Activated naive CD4-positive, alpha-beta T cell (primary cell): ENCODE data around the gene ITGA3.

Source experiments
- DNase-seq, 4 experiments: peaks; one replicate each; lab custom pipeline; 2025; lab: John Stamatoyannopoulos, UW

Gene ITGA3

GRCh38 chr17:50110591-50111349 is 54.9 kb downstream of the ITGA3 start:
- no peak for DNase-seq

DNA sequence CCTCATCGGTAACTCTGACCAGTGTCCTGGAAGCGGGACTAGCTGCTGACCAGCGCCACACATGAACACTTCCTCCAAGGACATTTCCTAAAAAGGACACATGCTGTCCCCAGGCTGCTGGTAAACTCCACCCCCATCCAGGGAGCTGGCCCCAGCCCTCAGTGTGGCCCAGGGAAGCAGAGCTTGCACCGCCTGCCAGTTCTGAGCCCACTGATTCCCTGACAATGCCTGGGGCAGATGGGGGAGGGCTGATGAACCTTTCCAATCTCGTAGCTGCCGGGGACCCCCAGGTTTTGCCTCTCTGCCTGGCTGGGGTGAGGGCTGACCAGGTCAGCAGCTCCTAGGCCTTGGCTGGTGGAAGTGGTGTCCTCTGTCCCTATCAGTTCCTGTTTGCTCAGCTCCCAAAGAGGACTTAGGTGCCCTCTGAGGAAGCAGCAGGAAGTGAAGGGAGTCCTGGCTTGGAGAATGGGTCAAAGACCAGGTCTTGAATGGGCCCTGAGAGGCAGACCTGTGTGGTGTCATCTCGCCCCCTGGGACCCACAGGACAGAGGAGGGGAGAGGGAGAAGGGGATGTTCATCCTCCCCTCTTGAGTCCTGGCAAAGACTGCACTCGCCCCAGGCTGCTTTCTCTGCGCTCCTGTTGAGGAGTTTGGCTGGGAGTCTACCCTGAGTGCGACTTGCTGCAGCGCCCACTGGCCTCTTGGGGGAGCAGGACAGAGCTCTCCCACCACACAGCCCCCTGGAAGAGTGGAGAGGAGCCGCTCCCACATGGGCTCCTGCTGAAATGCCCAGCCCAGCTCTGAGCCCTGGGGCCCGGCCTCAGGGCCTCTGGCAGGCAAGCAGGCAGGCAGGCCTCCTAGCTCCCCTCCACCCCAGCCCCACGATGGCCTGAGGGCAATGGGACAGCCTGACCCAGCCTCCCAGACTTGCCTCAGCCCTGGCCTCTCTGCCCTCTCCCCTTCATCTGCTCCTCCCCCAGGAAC is 56.1 kb downstream of the ITGA3 start:
- no peak for DNase-seq

GRCh38 chr17:50112694-50113093 is 56.8 kb downstream of the ITGA3 start:
- DNase-seq = no peak

- no peak for DNase-seq
Observed at GRCh38 chr17:50113624-50114320, 57.9 kb downstream of the ITGA3 start.

DNA sequence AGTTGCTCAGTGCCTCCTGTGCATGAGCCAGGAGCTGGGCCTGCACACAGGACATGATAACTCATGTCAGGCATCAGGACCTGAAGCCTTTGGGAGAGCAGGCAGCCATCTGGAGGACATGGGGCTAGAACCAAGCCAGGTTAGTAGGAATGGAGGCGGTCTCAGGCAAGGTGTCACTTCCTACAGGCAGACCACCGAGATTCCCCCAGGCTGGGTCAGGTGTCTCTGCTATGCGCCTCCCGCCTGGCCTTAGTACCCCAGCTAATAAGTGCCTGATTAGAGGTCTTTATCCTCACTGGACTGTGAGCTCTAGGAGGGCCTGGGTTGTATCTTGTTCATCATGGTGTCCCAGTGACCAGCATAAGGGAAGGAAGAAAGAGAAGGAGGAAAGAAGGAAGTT is 58.5 kb downstream of the ITGA3 start:
- DNase-seq = no peak

GRCh38 chr17:50114849-50115357 is 59.0 kb downstream of the ITGA3 start:
- no peak for DNase-seq

DNA sequence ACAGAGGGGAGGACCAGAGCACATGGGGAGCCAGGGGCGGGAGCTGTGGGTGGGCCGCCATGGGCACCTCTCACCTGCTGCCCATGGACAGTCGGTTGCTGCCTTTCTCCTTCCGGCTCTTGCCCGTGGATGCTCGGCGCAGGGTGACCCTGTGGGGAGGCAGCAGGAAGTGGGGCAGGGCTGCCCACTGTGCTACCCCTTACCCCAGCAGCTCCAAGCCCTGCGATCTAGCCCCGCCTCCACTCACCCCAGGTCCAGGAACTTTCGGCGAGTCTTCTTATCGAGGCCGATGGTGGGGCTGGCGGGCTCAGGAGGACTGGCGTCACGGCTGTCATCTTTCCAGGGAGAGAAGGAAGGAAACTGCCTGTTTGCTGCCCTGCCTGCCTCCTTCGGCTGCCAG is 59.8 kb downstream of the ITGA3 start:
- no peak for DNase-seq

DNA sequence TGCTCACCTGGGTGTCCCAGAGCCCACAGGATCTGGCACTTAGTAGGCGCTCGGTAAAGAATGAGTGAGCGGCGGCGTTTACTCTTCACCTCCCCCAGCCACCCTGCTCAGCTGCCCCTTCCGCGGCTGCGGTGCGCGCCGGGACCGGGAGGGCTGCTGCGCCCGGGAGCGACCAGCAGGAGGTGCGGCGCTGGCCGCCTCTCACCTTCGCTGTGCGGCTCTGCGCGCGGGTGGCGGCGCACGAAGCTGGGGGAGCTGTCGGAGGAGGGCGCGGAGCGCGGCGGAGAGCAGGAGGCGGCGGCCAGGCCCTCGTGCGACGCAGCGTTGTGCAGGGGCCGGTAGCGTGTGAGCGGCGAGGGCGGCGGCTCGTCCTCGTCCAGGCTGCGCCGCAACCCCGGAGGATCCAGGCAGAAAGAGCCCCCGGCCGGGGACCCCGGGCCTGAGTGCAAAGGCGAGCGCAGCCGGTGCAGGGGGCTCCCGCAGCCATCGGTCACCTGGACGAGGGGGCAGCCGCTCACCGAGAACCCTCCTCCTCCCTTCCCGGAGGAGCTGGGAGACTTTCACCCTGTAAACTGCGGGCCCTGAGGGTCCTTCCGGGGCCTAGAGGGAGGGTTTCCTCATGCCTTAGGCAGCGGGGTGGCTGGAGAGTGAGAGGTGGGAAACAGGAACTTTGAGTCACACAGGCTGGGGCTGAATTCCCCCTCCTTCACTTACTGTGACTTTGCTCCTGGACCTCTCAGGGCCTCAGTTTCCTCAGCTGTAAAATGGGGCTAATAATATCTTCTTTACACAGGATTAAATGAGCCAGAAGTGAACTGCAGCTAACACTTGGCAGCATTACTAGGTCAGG is 61.5 kb downstream of the ITGA3 start:
- DNase-seq = peak in 3 of 4 experiments; percentile 21 to 61 (median 32)

DNA sequence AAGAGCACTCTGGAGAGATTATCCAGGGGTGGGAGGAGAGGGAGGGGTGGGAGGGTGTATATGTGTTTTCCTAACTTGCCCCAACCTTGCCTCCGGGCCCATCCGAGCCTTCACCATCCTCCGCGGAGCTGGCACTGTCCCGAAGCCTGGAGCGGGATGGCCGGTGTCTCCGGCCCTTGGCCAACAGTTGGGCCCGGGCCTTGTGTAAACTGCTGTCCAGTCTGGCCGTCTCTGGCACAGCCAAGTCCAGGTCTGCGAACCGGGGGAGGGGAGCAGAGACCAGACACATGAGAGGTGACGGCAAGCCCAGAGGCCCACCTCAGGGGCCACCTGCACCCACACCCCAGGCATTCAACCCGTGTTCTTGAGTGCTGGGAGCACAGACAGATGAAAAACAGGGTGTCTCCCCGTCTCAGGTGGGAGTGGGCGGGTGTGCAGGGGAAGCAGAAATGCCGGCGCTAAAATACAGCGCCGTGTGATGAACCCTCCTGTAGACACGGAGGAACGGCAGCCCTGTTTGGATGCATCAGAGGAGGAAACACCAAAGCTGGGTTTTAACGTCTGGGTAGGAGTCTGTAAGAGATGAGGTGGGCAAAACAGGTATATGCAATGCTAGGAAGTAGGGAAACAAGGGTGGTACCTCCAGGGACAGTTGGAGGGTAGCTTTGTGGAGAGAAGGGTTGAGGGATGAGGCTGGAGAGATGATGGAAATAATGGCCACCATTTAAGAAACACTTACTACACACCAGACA is 62.3 kb downstream of the ITGA3 start:
- DNase-seq = no peak

- no peak for DNase-seq
Observed at GRCh38 chr17:50118828-50119218, 62.9 kb downstream of the ITGA3 start.

- DNase-seq = no peak
Observed at GRCh38 chr17:50120475-50121253, 64.8 kb downstream of the ITGA3 start.

DNA sequence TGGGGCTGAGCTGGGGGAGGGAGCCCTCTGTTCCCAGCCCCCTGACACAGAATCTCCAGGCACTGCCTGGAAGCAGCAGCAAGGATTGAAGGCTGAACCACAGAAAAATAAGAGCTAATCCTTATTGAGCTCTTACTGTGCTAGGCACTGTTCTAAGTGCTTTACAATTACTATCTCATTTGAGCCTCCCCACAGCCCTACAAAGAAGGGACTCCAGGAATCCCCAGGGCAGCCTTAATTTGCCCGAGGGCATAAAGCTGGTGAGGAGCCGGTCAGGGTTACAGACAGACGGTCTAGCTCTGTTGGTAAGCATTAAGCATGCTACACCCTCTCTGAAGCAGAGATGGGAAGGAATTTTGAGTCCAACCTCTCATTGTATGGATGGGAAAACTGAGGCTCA is 67.0 kb downstream of the ITGA3 start:
- DNase-seq = no peak

- no peak for DNase-seq
Observed at GRCh38 chr17:50123649-50124349, 67.9 kb downstream of the ITGA3 start.

DNA sequence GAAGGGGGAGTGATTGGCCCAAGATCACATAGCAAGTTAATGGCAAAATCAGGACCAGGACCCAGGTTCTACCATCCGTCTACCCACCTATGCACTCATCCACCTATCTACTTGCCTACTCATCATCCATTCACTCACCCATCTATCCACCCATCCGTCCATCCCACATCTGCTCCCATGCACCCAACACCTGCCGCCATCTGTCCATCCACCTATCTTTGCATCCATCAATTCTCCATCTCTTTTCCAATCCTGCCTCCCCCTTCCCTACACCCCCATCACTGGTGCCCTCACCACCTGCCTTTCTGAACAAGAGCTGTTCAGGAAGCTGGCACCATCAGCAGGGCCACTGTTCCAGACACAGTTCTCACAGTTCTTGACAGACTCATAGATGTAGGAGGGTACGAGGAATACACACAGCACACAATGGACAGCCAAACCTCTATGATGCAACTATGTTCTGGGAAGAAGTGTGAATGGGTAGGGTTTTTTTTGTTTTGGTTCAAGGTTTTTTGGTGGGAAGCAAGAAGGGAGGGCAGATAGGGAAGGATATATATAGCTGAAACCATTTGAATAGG is 69.6 kb downstream of the ITGA3 start:
- no peak for DNase-seq

DNA sequence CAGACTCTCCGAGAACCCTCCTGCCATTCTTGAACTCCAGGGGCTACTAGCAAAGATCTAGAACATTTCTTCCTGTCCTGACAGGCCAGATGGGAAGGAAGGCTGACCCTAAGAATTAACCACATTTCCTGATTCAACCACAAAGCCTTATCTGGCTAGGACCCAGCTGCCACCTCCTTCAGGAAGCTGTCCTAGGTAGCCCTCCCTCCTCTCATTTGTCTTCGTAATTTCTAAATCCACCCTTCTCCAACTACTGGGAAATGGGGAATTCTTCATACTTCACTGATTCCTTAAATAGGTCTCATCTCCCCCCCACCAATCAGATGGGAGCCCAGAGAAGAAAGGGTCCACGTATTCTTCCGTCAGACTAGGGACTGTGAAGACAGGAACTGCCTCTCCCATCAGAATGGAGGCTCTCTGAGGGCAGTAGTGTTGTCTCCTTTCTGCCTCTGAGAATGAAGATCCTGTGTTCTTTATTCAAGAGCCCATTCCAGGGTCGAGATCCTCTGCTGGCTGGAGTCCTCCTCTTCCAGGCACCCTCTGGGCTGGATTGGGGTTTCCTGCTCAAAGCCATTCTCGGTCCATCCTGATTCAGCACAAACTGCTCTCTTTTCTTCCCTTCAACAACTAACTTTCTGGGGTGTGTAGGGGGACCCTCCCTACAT is 71.9 kb downstream of the ITGA3 start:
- no peak for DNase-seq

- DNase-seq = no peak
Observed at GRCh38 chr17:50128441-50129352, 72.8 kb downstream of the ITGA3 start.

GRCh38 chr17:50129353-50129727 is 73.4 kb downstream of the ITGA3 start:
- DNase-seq = no peak
